H9 (cell line): ENCODE data around the gene PLEKHN1. TPM values are rescaled to one million over a fixed set of nuclear protein-coding genes. Genes with fewer than 3 reads are reported as not detected.

ENCODE experiments used
- DNase-seq: peaks from one replicate; pipeline ENCODE4 v3.0.0-alpha.2; 2017
- H2AFZ ChIP-seq: one replicate; pipeline ENCODE4 v1.6.1; 2013; ENCODE audit warnings: mild to moderate bottlenecking, low read length, control low read depth, moderate library complexity
- H2AK5ac ChIP-seq: 2 replicates; pipeline ENCODE4 v1.6.1; 2013; ENCODE audit warnings: low read length, control low read depth, mixed read lengths; ENCODE audit not compliant: insufficient read length
- H2BK120ac ChIP-seq: one replicate; pipeline ENCODE4 v1.6.1; 2013; ENCODE audit warnings: low read depth, mild to moderate bottlenecking, low read length, control low read depth, inconsistent platforms; ENCODE audit not compliant: poor library complexity, severe bottlenecking
- H2BK12ac ChIP-seq: 2 replicates; pipeline ENCODE4 v1.6.1; 2013; ENCODE audit warnings: low read length, control low read depth, mixed read lengths, low read depth; ENCODE audit not compliant: insufficient read length
- H2BK15ac ChIP-seq: 2 replicates; pipeline ENCODE4 v1.6.1; 2013; ENCODE audit warnings: low read depth, low read length, control low read depth
- H2BK20ac ChIP-seq: one replicate; pipeline ENCODE4 v1.6.1; 2013; ENCODE audit warnings: low read depth, mild to moderate bottlenecking, low read length, control low read depth, inconsistent platforms; ENCODE audit not compliant: poor library complexity, severe bottlenecking
- H2BK5ac ChIP-seq: 2 replicates; pipeline ENCODE4 v1.6.1; 2013; ENCODE audit warnings: low read length, control low read depth, mixed read lengths; ENCODE audit not compliant: insufficient read length
- H3K14ac ChIP-seq: 2 replicates; pipeline ENCODE4 v1.6.1; 2013; ENCODE audit warnings: low read length, control low read depth; ENCODE audit not compliant: insufficient read depth
- H3K18ac ChIP-seq: 2 replicates; pipeline ENCODE4 v1.6.1; 2013; ENCODE audit warnings: low read depth, mild to moderate bottlenecking, mixed read lengths, low read length, control low read depth; ENCODE audit not compliant: insufficient read length
- H3K23ac ChIP-seq: 2 replicates; pipeline ENCODE4 v1.6.1; 2013; ENCODE audit warnings: low read length, control low read depth, mixed read lengths, low read depth; ENCODE audit not compliant: insufficient read length
- H3K23me2 ChIP-seq: 2 replicates; pipeline ENCODE4 v1.6.1; 2013; ENCODE audit warnings: low read depth, mild to moderate bottlenecking, mixed read lengths, low read length, control low read depth; ENCODE audit not compliant: insufficient read length, poor library complexity, severe bottlenecking
- H3K27ac ChIP-seq: 2 replicates; pipeline ENCODE4 v1.5.1; 2013; ENCODE audit warnings: low read length, control low read depth, mixed read lengths, low read depth; ENCODE audit not compliant: insufficient read length
- H3K27me3 ChIP-seq: 2 replicates; pipeline ENCODE4 v1.6.1; 2013; ENCODE audit warnings: low read length, control low read depth, inconsistent platforms; ENCODE audit not compliant: insufficient read depth
- H3K4ac ChIP-seq: 2 replicates; pipeline ENCODE4 v1.6.1; 2013; ENCODE audit warnings: low read depth, mild to moderate bottlenecking, control low read depth, inconsistent platforms, low read length, moderate library complexity
- H3K4me1 ChIP-seq: 2 replicates; pipeline ENCODE4 v1.6.1; 2013; ENCODE audit warnings: low read length, control low read depth, inconsistent platforms; ENCODE audit not compliant: insufficient read depth
- H3K4me2 ChIP-seq: 2 replicates; pipeline ENCODE4 v1.6.1; 2013; ENCODE audit warnings: low read length, control low read depth, mixed read lengths; ENCODE audit not compliant: insufficient read length, insufficient read depth
- H3K56ac ChIP-seq: 2 replicates; pipeline ENCODE4 v1.6.1; 2013; ENCODE audit warnings: low read depth, mild to moderate bottlenecking, mixed read lengths, low read length, control low read depth; ENCODE audit not compliant: insufficient read length
- H3K79me1 ChIP-seq: 2 replicates; pipeline ENCODE4 v1.6.1; 2013; ENCODE audit warnings: low read depth, mild to moderate bottlenecking, moderate library complexity, low read length, control low read depth, inconsistent platforms; ENCODE audit not compliant: insufficient read depth, poor library complexity, severe bottlenecking
- H3K79me2 ChIP-seq: 2 replicates; pipeline ENCODE4 v1.6.1; 2013; ENCODE audit warnings: low read length, control low read depth, inconsistent platforms; ENCODE audit not compliant: insufficient read depth
- H3K9ac ChIP-seq: 2 replicates; pipeline ENCODE4 v1.6.1; 2013; ENCODE audit warnings: low read length, control low read depth, mixed read lengths; ENCODE audit not compliant: insufficient read length; ENCODE audit errors: extremely low read depth
- H3K9me3 ChIP-seq: one replicate; pipeline ENCODE4 v1.6.1; 2013; ENCODE audit warnings: low read depth, low read length, inconsistent platforms; ENCODE audit not compliant: control insufficient read depth
- H3T11ph ChIP-seq: one replicate; pipeline ENCODE4 v1.6.1; 2013; ENCODE audit warnings: mild to moderate bottlenecking, low read length, control low read depth, inconsistent platforms
- H4K20me1 ChIP-seq: one replicate; pipeline ENCODE4 v1.6.1; 2013; ENCODE audit not compliant: control insufficient read depth, insufficient read length, insufficient read depth
- H4K5ac ChIP-seq: 2 replicates; pipeline ENCODE4 v1.6.1; 2013; ENCODE audit warnings: low read depth, mild to moderate bottlenecking, mixed read lengths, low read length, control low read depth; ENCODE audit not compliant: insufficient read length
- H4K8ac ChIP-seq: replicated peaks from 2 replicates; pipeline ENCODE4 v1.6.1; 2013; ENCODE audit warnings: low read length, control low read depth, mixed read lengths, low read depth; ENCODE audit not compliant: insufficient read length
- H4K91ac ChIP-seq: 2 replicates; pipeline ENCODE4 v1.6.1; 2013; ENCODE audit warnings: low read depth, mild to moderate bottlenecking, moderate library complexity, mixed read lengths, low read length, control low read depth; ENCODE audit not compliant: insufficient read length
- H3K27ac Mint-ChIP-seq, 3 experiments: 2 replicates in 2 of 3; 3 replicates in 1 of 3; pipeline ENCODE4 v1.8.0; 2020 to 2021; ENCODE audit warnings: mixed read lengths in 3 of 3, mild to moderate bottlenecking in 1 of 3, moderate library complexity in 1 of 3
- H3K27me3 Mint-ChIP-seq: 2 replicates; pipeline ENCODE4 v1.8.0; 2021; ENCODE audit warnings: low read depth, mild to moderate bottlenecking, moderate library complexity, mixed read lengths
- H3K36me3 Mint-ChIP-seq, 3 experiments: 2 replicates in 2 of 3; 3 replicates in 1 of 3; pipeline ENCODE4 v1.8.0; 2020 to 2021; ENCODE audit warnings: low read depth in 3 of 3, mixed read lengths in 3 of 3; ENCODE audit not compliant: insufficient read depth in 1 of 3
- H3K4me1 Mint-ChIP-seq, 2 experiments: 2 replicates each; pipeline ENCODE4 v1.8.0; 2020; ENCODE audit warnings: mixed read lengths in 2 of 2
- H3K4me3 Mint-ChIP-seq, 2 experiments: 2 replicates in 1 of 2; 3 replicates in 1 of 2; pipeline ENCODE4 v1.8.0; 2020 to 2021; ENCODE audit warnings: mild to moderate bottlenecking in 2 of 2, mixed read lengths in 2 of 2, moderate library complexity in 1 of 2
- H3K9me3 Mint-ChIP-seq, 2 experiments: 2 replicates in 1 of 2; 3 replicates in 1 of 2; pipeline ENCODE4 v1.8.0; 2020; ENCODE audit warnings: mild to moderate bottlenecking in 2 of 2, mixed read lengths in 2 of 2, moderate library complexity in 1 of 2
- WGBS: extraction: QIAGEN DNeasy Blood & Tissue Kit; methylation state at CpG from one replicate; pipeline ENCODE4 v1.1.7; 2013; ENCODE audit warnings: missing lambda C conversion rate, low lambda C conversion rate, mixed read lengths; ENCODE audit not compliant: insufficient read length; ENCODE audit errors: extremely low coverage; 5-methylcytosine and 5-hydroxymethylcytosine counted together
- total RNA-seq: library from RNA; stranded (reverse); gene quantifications from 2 replicates; pipeline ENCODE4 v1.2.1, GENCODE V29; 2021
- TF ChIP-seq, protein P1 (sequence below): fragments of 200-600 bp; sonication (generic); conservative IDR thresholded peaks from 3 replicates; pipeline ENCODE4 v1.8.0; 2021; ENCODE audit warnings: antibody characterized with exemption, mild to moderate bottlenecking

PLEKHN1 gene
- total RNA-seq, 1 experiment from 2014 or later = 3.0 TPM

DNA sequence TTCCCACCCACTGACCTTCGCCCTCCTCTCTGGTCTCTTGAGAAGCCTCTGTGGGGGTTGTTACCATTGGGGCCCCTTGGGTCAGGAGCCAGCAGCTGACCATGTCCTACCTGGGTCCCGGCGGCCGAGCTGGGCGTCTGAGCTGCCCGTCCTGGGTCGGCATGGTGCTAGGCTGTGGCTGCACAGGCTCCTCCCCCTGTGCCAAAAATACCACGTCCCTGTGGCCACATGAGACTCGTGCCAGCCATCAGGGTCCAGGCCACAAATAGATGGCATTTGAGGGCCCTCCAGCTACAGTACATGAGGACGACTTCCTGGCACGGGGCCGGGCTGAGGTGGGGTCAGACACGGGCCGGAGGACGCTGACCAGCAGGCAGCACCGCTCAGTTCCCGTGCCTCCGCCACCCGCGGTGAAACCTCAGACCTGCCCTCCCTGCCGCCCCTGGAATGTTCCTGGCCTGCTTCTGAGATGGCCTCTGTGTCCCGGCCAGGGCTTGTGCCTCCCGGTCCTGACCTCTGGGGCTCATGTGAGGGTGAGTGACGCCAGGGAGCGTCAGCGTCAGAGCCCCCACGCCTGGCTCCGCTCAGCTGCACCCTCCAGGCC lies 15.8 kb downstream of the PLEKHN1 start, which contains the start of gene PERM1:
Gene PERM1 (minus strand): TSS at position 139 of the 604 bp plus-strand sequence. CDS start 1,064 bp downstream, outside the sequence.
- Histone ChIP-seq H3K18ac (no peak within 1 kb of the TSS), H3K79me2 (no peaks in the 10 kb centered on the region), H3K4me1 (no peaks in the 10 kb centered on the region), H3K23ac (no peak within 1 kb of the TSS), H2BK120ac (no peak within 1 kb of the TSS), H4K5ac (no peak within 1 kb of the TSS), H4K91ac (no peak within 1 kb of the TSS), H2AFZ (no peak within 1 kb of the TSS), H3K27ac (no peak within 1 kb of the TSS), H3K14ac (no peak within 1 kb of the TSS), H3K4me2 (no peak within 1 kb of the TSS), H3K9me3 (no peaks in the 10 kb centered on the region), H3K9ac (no peak within 1 kb of the TSS), H2BK12ac (no peak within 1 kb of the TSS), H4K20me1 (no peaks in the 10 kb centered on the region), H3K27me3 (peaks cover 2% of the 10 kb centered on the region; the same call in 1 of the 2 replicates), H3K79me1 (no peaks in the 10 kb centered on the region), H3T11ph (no peak within 1 kb of the TSS), H2BK20ac (no peak within 1 kb of the TSS), H2BK5ac (no peak within 1 kb of the TSS), H4K8ac (no peak within 1 kb of the TSS), H3K4ac (no peak within 1 kb of the TSS), H2BK15ac (no peak within 1 kb of the TSS), H3K23me2 (no peaks in the 10 kb centered on the region), H2AK5ac (no peak within 1 kb of the TSS), H3K56ac (no peak within 1 kb of the TSS)
- Mint-ChIP-seq H3K4me3 (no peak within 1 kb of the TSS), H3K4me1 (0 out of 4 replicates have a peak, but pooled peaks cover 0 to 4% of the 10 kb centered on the region in 2 experiments), H3K27ac (peak within 1 kb of the TSS in 1 of 3 experiments; percentile 95; a peak in 1 of 7 replicates), H3K27me3 (peaks cover 75% of the 10 kb centered on the region), H3K36me3 (peaks cover 0 to 6% (median 4%) of the 10 kb centered on the region in 3 experiments; a peak in 4 of 7 replicates), H3K9me3 (peaks cover 4 to 6% of the 10 kb centered on the region in 2 experiments)
- TF ChIP-seq, protein P1, sequence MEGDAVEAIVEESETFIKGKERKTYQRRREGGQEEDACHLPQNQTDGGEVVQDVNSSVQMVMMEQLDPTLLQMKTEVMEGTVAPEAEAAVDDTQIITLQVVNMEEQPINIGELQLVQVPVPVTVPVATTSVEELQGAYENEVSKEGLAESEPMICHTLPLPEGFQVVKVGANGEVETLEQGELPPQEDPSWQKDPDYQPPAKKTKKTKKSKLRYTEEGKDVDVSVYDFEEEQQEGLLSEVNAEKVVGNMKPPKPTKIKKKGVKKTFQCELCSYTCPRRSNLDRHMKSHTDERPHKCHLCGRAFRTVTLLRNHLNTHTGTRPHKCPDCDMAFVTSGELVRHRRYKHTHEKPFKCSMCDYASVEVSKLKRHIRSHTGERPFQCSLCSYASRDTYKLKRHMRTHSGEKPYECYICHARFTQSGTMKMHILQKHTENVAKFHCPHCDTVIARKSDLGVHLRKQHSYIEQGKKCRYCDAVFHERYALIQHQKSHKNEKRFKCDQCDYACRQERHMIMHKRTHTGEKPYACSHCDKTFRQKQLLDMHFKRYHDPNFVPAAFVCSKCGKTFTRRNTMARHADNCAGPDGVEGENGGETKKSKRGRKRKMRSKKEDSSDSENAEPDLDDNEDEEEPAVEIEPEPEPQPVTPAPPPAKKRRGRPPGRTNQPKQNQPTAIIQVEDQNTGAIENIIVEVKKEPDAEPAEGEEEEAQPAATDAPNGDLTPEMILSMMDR = no peak
- no peak for DNase-seq
- no CpG with 5 or more reads among the region's 28 CpGs for WGBS
